Upper lobe of right lung (tissue), 1 donor: ENCODE data around the gene CLBA1. TPM values are rescaled to one million over a fixed set of nuclear protein-coding genes. Genes with fewer than 3 reads are reported as not detected.
A peak's percentile ranks its signal among the peaks of the same experiment; 100 is the strongest.

Experiments
- ATAC-seq: fragments of 200-7000 bp; cut with Tn5 transposase; one replicate; pipeline ENCODE4 v1.9.1; 2020; ENCODE audit warnings: mild to moderate bottlenecking, moderate library complexity
- DNase-seq: peaks from one replicate; pipeline ENCODE4 v3.0.0-alpha.2; 2020
- H3K27ac ChIP-seq: fragments of 200-600 bp; one replicate; pipeline ENCODE4 v1.8.0; 2022
- H3K27me3 ChIP-seq: fragments of 200-600 bp; one replicate; pipeline ENCODE4 v1.8.0; 2022; ENCODE audit warnings: mild to moderate bottlenecking
- H3K36me3 ChIP-seq: fragments of 200-600 bp; one replicate; pipeline ENCODE4 v1.8.0; 2022
- H3K4me1 ChIP-seq: fragments of 200-600 bp; one replicate; pipeline ENCODE4 v1.8.0; 2022
- H3K4me3 ChIP-seq: fragments of 200-600 bp; one replicate; pipeline ENCODE4 v1.8.0; 2022; ENCODE audit warnings: mild to moderate bottlenecking
- H3K9me3 ChIP-seq: fragments of 200-600 bp; one replicate; pipeline ENCODE4 v1.8.0; 2022
- intact Hi-C: fragments of 100-400 bp; cut with DNase I; formaldehyde crosslinking; loops from one replicate; pipeline ENCODE4 v1.11.0; 2022
- total RNA-seq: library from RNA; stranded (reverse); fragmentation: NEBNext Ultra II Directional; extraction: Animal tissue kit (Norgen Biotek cat#: 25700); gene quantifications from one replicate; pipeline ENCODE4 v1.2.1, GENCODE V29; 2021
- TF ChIP-seq, protein P1 (sequence below): fragments of 200-600 bp; IDR thresholded peaks from one replicate; pipeline ENCODE4 v1.8.0; 2022; ENCODE audit warnings: antibody characterized with exemption
- donor health status: DM: no; HTN: yes; CAD: no; lungs with severe emphysema.

The CLBA1 gene
- total RNA-seq, 1 donor from 2014 or later = 6.9 TPM

DNA sequence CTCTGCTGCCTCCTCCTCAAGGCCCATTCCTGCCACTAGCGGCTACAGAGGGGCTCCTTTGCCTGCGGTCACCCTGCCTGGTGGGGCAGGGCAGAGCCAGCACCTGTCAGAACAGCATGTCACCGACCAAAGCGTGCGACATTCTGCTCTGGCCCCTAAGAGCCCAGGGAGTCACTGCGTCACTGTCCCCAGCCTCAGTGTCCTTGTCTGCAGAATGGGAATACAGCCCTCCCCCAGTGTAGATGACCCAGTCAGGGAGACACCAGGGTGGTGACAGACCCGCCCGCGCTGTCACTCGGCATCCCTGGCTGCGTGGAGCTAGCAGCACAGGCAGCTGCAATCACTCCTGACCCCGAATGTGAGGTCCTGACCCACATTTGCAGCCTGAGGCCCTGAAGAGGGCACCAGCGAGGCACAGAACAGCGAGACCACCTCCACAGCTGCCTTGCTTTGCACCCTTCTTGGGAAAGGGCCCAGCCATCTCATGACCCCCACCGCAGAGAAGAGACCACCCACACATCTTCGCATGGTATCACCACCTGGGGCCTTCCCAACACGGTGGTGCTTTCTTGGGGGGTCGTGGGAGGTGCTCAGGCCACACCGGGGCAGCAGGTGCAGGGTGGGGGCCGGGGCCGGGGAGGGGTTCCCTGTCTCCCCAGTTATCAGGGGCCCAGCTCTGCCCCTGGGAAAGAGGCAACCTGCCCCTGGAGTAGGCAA is 9.9 kb upstream of the CLBA1 start:
- H3K27ac ChIP-seq = no peak overlapping the region
- intact Hi-C loops = no loop called here

DNA sequence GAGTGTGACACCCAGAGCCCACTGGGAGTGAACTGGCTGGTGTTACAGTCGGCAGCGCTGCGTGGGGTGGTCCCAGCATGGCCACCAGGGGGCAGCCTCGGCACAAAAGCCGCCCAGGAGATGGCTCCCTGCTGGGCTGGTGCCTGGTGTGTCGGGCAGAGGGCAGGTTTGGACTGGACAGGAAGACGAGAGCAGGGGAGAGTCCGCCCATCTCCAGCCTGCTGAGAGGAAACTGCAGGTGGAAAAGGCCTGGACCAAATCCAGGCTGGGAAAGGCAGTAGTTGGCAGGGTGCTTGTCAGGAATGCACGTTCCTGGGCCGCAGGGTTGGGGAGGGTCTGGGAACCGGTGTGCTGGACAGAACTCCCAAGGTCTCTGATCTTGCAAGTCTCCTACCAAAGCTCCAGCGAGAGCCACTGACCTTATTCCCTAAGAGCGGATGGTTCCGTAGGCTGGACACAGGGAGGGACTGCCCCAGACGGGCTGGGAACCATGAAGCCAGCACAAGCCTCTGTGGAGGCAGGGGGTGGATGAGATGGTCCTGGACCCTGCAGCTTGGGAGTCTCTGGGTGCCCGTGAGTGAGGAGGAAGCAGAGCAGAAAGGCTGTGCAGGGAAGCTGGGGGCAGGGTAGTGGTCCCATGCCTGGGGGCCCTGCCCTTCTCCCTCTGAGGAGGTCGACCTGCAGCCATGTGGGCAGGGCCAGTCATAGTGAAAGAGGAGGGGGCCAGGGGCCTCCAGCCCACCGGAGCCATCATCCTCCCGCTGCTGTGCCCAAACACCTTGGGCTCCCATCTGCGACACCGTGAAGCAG is 9.2 kb upstream of the CLBA1 start:
- intact Hi-C loops = no loop called here
- peaks cover 4% of the 10 kb centered on the region for H3K27me3 ChIP-seq
- H3K4me1 ChIP-seq = peaks cover 61% of the 10 kb centered on the region
- DNase-seq = peak; percentile 94
- H3K4me3 ChIP-seq = no peak overlapping the region
- peak; percentile 71 for ATAC-seq
- H3K9me3 ChIP-seq = no peaks in the 10 kb centered on the region
- TF ChIP-seq, protein P1, sequence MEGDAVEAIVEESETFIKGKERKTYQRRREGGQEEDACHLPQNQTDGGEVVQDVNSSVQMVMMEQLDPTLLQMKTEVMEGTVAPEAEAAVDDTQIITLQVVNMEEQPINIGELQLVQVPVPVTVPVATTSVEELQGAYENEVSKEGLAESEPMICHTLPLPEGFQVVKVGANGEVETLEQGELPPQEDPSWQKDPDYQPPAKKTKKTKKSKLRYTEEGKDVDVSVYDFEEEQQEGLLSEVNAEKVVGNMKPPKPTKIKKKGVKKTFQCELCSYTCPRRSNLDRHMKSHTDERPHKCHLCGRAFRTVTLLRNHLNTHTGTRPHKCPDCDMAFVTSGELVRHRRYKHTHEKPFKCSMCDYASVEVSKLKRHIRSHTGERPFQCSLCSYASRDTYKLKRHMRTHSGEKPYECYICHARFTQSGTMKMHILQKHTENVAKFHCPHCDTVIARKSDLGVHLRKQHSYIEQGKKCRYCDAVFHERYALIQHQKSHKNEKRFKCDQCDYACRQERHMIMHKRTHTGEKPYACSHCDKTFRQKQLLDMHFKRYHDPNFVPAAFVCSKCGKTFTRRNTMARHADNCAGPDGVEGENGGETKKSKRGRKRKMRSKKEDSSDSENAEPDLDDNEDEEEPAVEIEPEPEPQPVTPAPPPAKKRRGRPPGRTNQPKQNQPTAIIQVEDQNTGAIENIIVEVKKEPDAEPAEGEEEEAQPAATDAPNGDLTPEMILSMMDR = peak; percentile 91
- no peak overlapping the region for H3K27ac ChIP-seq
- H3K36me3 ChIP-seq = no peaks in the 10 kb centered on the region

More for the DNA sequence above, 9.9 kb upstream of the CLBA1 start:
- no peaks in the 10 kb centered on the region for H3K9me3 ChIP-seq
- ATAC-seq (no peak), DNase-seq (no peak)
- no peak overlapping the region for H3K4me3 ChIP-seq
- H3K36me3 ChIP-seq = no peaks in the 10 kb centered on the region
- peaks cover 68% of the 10 kb centered on the region for H3K4me1 ChIP-seq
- TF ChIP-seq, protein P1 = no peak
- peaks cover 4% of the 10 kb centered on the region for H3K27me3 ChIP-seq

DNA sequence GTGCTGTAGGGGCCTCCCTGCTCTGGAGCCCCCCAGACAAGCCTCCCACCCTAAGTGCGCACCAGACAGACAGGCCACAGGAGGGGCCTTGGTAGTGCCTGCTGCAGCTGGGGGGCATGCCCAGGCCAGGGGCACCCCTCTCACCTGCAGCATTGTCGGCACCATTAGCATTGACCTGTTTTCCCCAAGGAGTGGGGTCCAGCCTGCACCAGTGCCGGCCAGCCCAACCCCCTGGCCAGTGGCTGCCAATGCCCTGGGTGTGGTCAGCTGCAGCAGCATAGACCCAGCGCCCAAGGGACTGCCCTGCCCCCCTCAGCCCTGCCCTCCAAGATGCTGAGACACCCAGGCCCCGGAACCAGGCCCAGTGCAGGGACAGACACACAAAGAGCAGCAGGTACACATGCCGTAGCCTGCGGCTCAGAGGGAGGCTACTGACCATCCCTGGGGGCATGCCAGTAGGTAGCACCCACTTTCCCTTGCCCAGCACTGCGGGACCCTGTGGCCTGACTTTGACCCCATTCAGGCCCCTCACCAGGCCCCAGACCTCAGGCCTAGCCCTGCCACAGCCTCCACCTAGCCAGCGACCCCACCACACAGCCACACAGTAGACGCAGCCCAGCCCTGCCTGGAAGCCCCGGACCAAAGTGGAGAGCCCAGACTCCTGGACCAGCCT is 8.4 kb upstream of the CLBA1 start:
- peaks cover 4% of the 10 kb centered on the region for H3K27me3 ChIP-seq
- H3K9me3 ChIP-seq = no peaks in the 10 kb centered on the region
- H3K4me3 ChIP-seq = peak overlapping the region; percentile 42
- DNase-seq = peak; percentile 65
- no peak overlapping the region for H3K27ac ChIP-seq
- intact Hi-C loops = no loop called here
- TF ChIP-seq, protein P1 = no peak
- H3K4me1 ChIP-seq = peaks cover 56% of the 10 kb centered on the region
- no peak for ATAC-seq
- H3K36me3 ChIP-seq = no peaks in the 10 kb centered on the region

DNA sequence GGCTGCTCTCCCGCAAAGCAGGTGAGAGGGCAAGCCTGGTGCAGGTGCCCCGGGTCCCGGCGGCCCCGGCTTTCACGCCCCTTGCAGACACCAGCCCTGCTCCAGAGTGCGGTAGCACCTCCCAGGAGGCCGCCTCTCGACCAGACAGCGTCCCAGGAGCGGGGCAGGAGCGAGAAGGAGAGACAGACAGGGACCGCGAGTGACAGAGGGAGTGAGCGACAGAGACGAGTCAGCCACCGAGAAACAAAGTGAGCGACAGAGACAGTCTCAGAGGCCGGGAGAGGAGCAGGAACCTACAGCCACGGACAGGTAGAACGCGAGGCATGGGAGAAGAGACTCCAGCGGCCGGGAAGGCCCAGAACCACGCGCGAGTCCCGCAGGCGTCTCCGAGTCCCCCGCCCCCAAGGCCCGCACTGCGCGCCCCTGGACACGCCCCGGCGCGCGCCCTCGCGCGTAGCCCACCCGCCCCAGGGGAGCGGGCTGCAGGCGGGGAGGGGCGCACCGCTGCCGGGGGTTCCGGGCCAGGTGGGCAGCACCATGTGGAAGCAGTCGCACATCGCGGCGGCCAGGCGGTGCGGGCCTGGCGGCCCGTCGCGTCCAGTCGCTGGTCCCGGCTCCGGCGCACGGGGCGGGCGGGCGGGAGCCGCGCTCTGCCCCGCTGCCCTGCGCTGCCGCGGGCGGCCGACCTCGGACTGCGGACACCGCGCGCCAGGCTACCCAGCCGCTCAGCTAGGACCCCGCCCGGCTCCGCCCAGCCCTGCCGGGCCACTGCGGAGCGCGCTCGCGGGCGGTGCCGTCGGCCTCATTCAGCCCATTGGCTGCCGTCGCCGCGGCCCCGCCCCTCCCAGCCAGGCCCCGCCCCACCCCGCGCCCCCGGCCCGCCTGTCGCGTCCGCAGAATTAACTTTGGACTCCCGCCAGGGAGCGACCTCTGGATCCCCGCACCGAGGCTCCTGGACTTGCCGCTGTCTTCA is 7.6 kb upstream of the CLBA1 start, which contains the start of gene AHNAK2:
TSS of gene AHNAK2 (minus strand) at position 694 of the 973 bp plus-strand sequence. CDS start at position 557, 137 bp downstream.
- peaks cover 49% of the 10 kb centered on the region for H3K4me1 ChIP-seq
- no peak within 1 kb of the TSS for H3K27ac ChIP-seq
- peak; percentile 89 for DNase-seq
- no peaks in the 10 kb centered on the region for H3K9me3 ChIP-seq
- peaks cover 4% of the 10 kb centered on the region for H3K27me3 ChIP-seq
- H3K36me3 ChIP-seq = no peaks in the 10 kb centered on the region
- peak; percentile 76 for ATAC-seq
- H3K4me3 ChIP-seq = peak within 1 kb of the TSS; percentile 42
- TF ChIP-seq, protein P1 = no peak
- intact Hi-C loops = no loop called here
